GM12891 (cell line): Measurements from ENCODE around the gene MISP.

Experiments
- POLR2A ChIP-seq: IDR thresholded peaks from 2 replicates; pipeline ENCODE4 v1.6.1; 2011; ENCODE audit warnings: low read depth, low read length, control low read depth
- POLR2AphosphoS5 ChIP-seq: IDR thresholded peaks from 2 replicates; pipeline ENCODE4 v1.6.1; 2011; ENCODE audit warnings: low read depth, low read length, control low read depth
- TAF1 ChIP-seq: IDR thresholded peaks from 2 replicates; pipeline ENCODE4 v1.6.1; 2011; ENCODE audit warnings: low read depth, low read length, control low read depth

DNA sequence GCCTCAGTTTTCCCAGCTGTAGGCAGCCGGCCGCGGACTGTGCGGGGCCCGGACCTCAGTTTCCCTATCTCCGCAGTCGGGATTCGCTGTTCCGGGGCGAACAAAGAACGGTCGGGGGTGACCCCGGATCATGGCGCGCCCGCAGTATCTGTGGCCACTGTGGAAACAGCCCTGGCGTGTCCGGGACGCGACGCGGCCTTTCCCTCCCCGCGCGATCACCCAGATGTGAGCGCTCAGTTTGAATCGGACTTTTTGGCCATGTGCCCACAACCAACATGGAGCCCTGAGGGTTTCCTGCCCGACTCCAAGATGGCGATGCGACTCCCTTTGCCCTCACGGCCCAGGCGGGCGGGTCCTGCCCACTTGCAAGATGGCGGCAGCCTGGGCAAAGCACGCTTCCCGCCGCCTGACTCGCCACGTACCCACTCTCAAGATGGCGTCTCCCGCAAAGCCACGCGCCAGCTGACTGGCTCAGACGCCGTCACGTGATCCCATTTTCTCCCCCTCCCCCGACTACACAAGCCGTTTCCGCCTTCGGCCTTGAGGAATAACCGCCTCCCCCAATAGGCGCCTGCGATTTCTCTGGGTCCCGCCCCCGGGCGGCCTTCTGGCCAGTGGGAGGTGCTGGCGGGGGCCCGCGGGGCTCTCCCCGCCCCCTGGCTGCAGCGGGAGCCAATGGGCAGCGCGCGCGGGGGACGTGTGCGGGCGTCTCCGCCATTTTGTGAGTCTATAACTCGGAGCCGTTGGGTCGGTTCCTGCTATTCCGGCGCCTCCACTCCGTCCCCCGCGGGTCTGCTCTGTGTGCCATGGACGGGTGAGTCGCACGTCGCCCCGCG lies 46.0 kb downstream of the MISP start, which contains the start of gene PTBP1:
- TF ChIP-seq POLR2A (peak; percentile 94), POLR2AphosphoS5 (peak; percentile 96), TAF1 (peak; percentile 76)
